MM.1S (cell line): ENCODE data around the gene ASCC3.

Experiments
- CTCF ChIP-seq: fragments of 300-600 bp; sonication (generic); IDR thresholded peaks from 2 replicates; pipeline ENCODE4 v1.5.1; 2016; ENCODE audit warnings: antibody characterized with exemption, low read length, mixed read lengths
- EZH2 ChIP-seq: fragments of 300-600 bp; sonication (generic); optimal IDR thresholded peaks from 2 replicates; pipeline ENCODE3; 2017; ENCODE audit warnings: low read depth, mild to moderate bottlenecking, antibody characterized with exemption, low read length, mixed read lengths

DNA sequence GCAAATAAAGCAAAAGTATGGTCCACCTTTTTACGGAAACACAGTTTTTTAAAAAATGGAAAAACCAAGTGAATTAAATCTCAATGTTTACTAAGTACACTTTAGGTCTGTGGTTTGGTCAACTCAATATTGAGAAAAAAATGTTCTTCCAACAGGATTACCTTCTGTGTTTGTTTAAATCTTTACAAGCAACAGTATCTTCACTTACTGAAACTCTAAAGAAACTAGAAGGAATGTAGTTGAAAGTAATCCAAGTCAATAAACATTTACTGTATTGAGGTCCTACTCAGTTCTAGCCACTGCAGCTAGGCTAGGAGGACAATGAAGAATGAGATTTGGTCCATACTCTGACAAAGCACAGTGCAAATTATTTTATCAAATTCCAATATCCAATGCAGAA is 80.1 kb downstream of the ASCC3 start:
- TF ChIP-seq CTCF = no peak
- TF ChIP-seq EZH2 = no peak
